Measurements from ENCODE around the gene KIAA0319L. TPM values are rescaled to one million over a fixed set of nuclear protein-coding genes. Genes with fewer than 3 reads are reported as not detected.

The KIAA0319L gene
- total RNA-seq, 1 experiment from 2014 or later: 20.9 TPM

DNA sequence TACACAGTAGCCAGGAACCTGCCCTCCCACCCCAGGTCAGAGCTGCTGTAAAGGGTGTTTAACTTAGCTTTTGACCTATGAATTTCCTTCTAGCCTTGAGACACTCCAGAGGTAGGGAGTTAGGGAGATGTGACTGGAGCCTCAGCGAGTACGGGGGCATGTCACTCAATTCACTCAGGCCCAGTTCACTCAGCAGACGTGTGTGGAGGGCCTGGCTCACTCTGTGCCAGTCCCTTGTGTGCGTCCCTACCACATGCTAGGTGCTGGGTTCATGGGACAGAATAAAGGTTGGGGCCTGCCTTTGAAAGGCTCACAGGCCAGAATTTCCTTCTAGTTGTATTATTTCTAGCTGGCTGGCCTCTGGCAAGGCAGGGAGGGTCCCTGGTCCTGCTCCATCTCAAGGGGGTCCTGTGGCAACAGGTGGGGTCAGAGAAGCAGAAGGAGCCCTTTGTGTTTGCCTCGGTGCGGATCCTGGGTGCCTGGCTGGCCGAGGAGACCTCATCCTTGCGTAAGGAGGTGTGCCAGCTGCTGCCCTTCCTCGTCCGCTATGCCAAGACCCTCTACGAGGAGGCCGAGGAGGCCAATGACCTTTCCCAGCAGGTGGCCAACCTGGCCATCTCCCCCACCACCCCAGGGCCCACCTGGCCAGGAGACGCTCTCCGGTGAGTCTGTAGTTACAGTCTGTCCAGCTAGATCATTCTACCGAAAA is 4.9 kb upstream of the KIAA0319L start:
- H3K4me3 ChIP-seq (ENCODE audit: low read length): no peak overlapping the region
- no peaks in the 10 kb centered on the region for H4K20me1 ChIP-seq (ENCODE audit: low read length)
- no peak overlapping the region for H3K9ac ChIP-seq (ENCODE audit: low read length)
- no peaks in the 10 kb centered on the region for H3K27me3 ChIP-seq (ENCODE audit: low read length)
- TF ChIP-seq EZH2phosphoT487 (IDR thresholded peaks at IDR 0.05; ENCODE audit: borderline replicate concordance, low read length) (no peak), EZH2 (IDR thresholded peaks at IDR 0.05; ENCODE audit: low read length, unreplicated experiment) (no peak), CTCF (conservative IDR thresholded peaks at IDR 0.05; ENCODE audit: low read depth, low read length) (no peak)
- CTCF ChIA-PET: no interaction called here
- H3F3A ChIP-seq (ENCODE audit: low read length, unreplicated experiment): no peaks in the 10 kb centered on the region
- peaks cover 7% of the 10 kb centered on the region; the same call in 1 of the 2 replicates for H3K4me1 ChIP-seq (ENCODE audit: insufficient read depth, low read length)
- H3K36me3 ChIP-seq (ENCODE audit: low read depth, low read length): peaks cover 5% of the 10 kb centered on the region; the same call in 1 of the 2 replicates
- H3K9me3 ChIP-seq (ENCODE audit: low read length): no peaks in the 10 kb centered on the region
- intact Hi-C loops (cut with micrococcal nuclease): no loop called here
- H3K9me2 ChIP-seq (replicated peaks; ENCODE audit: low read length): no peaks in the 10 kb centered on the region
- ATAC-seq: no peak
- H2AFZ ChIP-seq (ENCODE audit: low read length): no peak overlapping the region
- H3K79me2 ChIP-seq (ENCODE audit: low read length): peaks cover 19% of the 10 kb centered on the region
- POLR2A ChIA-PET (ENCODE audit: unreplicated experiment): interaction anchor here (0.6 kb wide), 1 partner anchor 95 kb away, joined by 13 read pairs; no protein-coding TSS in a partner anchor
- BruUV-seq (replicated peaks): no TSS peak
- no peak overlapping the region for H3K27ac ChIP-seq (ENCODE audit: low read length)
- no peak for DNase-seq
- H3K4me2 ChIP-seq (ENCODE audit: low read length): no peak overlapping the region

GRCh38 chr1:35561297-35561971 is 4.2 kb upstream of the KIAA0319L start:
- Histone ChIP-seq H3F3A (ENCODE audit: low read length, unreplicated experiment) (peaks cover 5% of the 10 kb centered on the region), H3K4me2 (ENCODE audit: low read length) (no peak overlapping the region), H3K36me3 (ENCODE audit: low read depth, low read length) (peaks cover 5% of the 10 kb centered on the region; the same call in 1 of the 2 replicates), H3K9me3 (ENCODE audit: low read length) (no peaks in the 10 kb centered on the region), H3K4me3 (ENCODE audit: low read length) (no peak overlapping the region), H4K20me1 (ENCODE audit: low read length) (no peaks in the 10 kb centered on the region), H3K27ac (ENCODE audit: low read length) (no peak overlapping the region), H3K4me1 (ENCODE audit: insufficient read depth, low read length) (peaks cover 10% of the 10 kb centered on the region; the same call in 1 of the 2 replicates), H3K9ac (ENCODE audit: low read length) (no peak overlapping the region), H3K9me2 (replicated peaks; ENCODE audit: low read length) (no peaks in the 10 kb centered on the region), H3K27me3 (ENCODE audit: low read length) (no peaks in the 10 kb centered on the region), H3K79me2 (ENCODE audit: low read length) (peaks cover 26% of the 10 kb centered on the region), H2AFZ (ENCODE audit: low read length) (no peak overlapping the region)
- no TSS peak for BruUV-seq (replicated peaks)
- DNase-seq (no peak), ATAC-seq (no peak)
- TF ChIP-seq EZH2 (IDR thresholded peaks at IDR 0.05; ENCODE audit: low read length, unreplicated experiment): no peak
- TF ChIP-seq EZH2phosphoT487 (IDR thresholded peaks at IDR 0.05; ENCODE audit: borderline replicate concordance, low read length): no peak
- TF ChIP-seq CTCF (conservative IDR thresholded peaks at IDR 0.05; ENCODE audit: low read depth, low read length): no peak
- CTCF ChIA-PET: interaction anchor here (0.8 kb wide), 1 partner anchor 109 kb away, joined by 3 read pairs; no protein-coding TSS in a partner anchor
- intact Hi-C loops (cut with micrococcal nuclease): no loop called here
- POLR2A ChIA-PET (ENCODE audit: unreplicated experiment): no interaction called here

All from PC-3 (cell line).